Measurements from ENCODE around the gene RUNX2. TPM values are rescaled to one million over a fixed set of nuclear protein-coding genes. Genes with fewer than 3 reads are reported as not detected.

RUNX2 gene
- total and polyA plus RNA-seq, 10 of the 15 experiments (the other 5 are each of a cell fraction or from before 2014, with no cell fraction given) = 0.01 to 0.77 (median 0.15) TPM; not detected in 3

DNA sequence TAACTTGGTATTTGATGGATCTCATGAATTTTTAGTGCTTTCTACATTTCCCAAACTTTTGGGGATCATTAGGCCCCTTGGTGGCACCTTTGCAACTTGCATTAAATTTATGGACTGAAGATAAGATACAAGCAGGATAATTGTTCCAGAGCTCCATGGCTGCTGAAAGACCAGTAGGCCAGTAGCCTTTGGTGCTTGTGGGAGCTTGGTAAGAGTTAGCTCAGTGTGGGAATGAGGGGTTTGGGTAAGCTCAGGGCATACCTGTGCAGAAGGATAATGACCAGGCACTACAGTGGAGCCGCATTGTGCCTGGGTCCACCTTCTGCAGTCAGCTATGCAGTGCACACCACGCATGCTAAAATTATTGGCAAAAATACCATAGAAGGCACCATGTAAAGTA, 290.1 kb downstream of the RUNX2 start:
- BruUV-seq (replicated peaks) = no TSS peak
- TF ChIP-seq, protein P1, sequence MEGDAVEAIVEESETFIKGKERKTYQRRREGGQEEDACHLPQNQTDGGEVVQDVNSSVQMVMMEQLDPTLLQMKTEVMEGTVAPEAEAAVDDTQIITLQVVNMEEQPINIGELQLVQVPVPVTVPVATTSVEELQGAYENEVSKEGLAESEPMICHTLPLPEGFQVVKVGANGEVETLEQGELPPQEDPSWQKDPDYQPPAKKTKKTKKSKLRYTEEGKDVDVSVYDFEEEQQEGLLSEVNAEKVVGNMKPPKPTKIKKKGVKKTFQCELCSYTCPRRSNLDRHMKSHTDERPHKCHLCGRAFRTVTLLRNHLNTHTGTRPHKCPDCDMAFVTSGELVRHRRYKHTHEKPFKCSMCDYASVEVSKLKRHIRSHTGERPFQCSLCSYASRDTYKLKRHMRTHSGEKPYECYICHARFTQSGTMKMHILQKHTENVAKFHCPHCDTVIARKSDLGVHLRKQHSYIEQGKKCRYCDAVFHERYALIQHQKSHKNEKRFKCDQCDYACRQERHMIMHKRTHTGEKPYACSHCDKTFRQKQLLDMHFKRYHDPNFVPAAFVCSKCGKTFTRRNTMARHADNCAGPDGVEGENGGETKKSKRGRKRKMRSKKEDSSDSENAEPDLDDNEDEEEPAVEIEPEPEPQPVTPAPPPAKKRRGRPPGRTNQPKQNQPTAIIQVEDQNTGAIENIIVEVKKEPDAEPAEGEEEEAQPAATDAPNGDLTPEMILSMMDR (IDR thresholded peaks at IDR 0.05 in 2 of 3, conservative IDR thresholded peaks at IDR 0.05 in 1 of 3; ENCODE audit: control insufficient read depth in 2 of 3, extremely low read depth in 1 of 3, insufficient read depth in 1 of 3, low read depth in 3 of 3, low read length in 3 of 3) = no peak
- DNase-seq (ENCODE audit: low read depth, low spot score) (no peak), ATAC-seq (no peak), FAIRE-seq (no peak)
- Histone ChIP-seq H4K20me1 (ENCODE audit: control insufficient read depth, insufficient read depth) (no peaks in the 10 kb centered on the region), H3K9ac (ENCODE audit: control insufficient read depth, insufficient read depth, low read length) (no peak overlapping the region), H3K27ac (ENCODE audit: control insufficient read depth, insufficient read depth) (no peak overlapping the region), H3K36me3 (ENCODE audit: control insufficient read depth in 2 of 2, insufficient read depth in 2 of 2, low read length in 1 of 2) (no peaks in the 10 kb centered on the region), H2AFZ (ENCODE audit: control insufficient read depth, low read depth, low read length) (no peak overlapping the region), H3K27me3 (replicated peaks in 1 of 2; ENCODE audit: control insufficient read depth in 2 of 2, insufficient read depth in 2 of 2, low read length in 1 of 2) (no peaks in the 10 kb centered on the region), H3K4me3 (no peak overlapping the region), H3K79me2 (ENCODE audit: control insufficient read depth, insufficient read depth, low read length) (no peaks in the 10 kb centered on the region), H3K4me2 (ENCODE audit: control insufficient read depth, insufficient read depth) (no peak overlapping the region), H3K9me3 (replicated peaks; ENCODE audit: control insufficient read depth, insufficient read depth, low read length) (no peaks in the 10 kb centered on the region), H3K4me1 (ENCODE audit: control insufficient read depth, insufficient read depth, low read length) (no peaks in the 10 kb centered on the region)
- POLR2A ChIA-PET = interaction anchor here (0.7 kb wide), 1 partner anchor 628 kb away, joined by 6 read pairs; no protein-coding TSS in a partner anchor
- intact Hi-C loops (cut with micrococcal nuclease; ENCODE audit: unreplicated experiment) (no loop called here), in situ Hi-C loops (cut with MboI) (no loop called here)
- CTCF ChIA-PET = interaction anchor here (0.7 to 0.9 kb wide), 2 partner anchors 49 to 61 kb away, joined by 4 read pairs; no protein-coding TSS in a partner anchor
- SMC1A ChIA-PET (ENCODE audit: uncharacterized antibody, unreplicated experiment) = no interaction called here
- 36% methylated on average over 2 of the region's 2 CpGs for WGBS (ENCODE audit: insufficient coverage, insufficient replicate concordance, low lambda C conversion rate, missing lambda C conversion rate)
- RAD21 ChIA-PET (ENCODE audit: unreplicated experiment) = no interaction called here

GRCh38 chr6:45619211-45619760, 291.2 kb downstream of the RUNX2 start:
- H3K9ac ChIP-seq (ENCODE audit: control insufficient read depth, insufficient read depth, low read length) = no peak overlapping the region
- in situ Hi-C loops (cut with MboI) = no loop called here
- ATAC-seq = no peak
- H3K27ac ChIP-seq (ENCODE audit: control insufficient read depth, insufficient read depth) = no peak overlapping the region
- H4K20me1 ChIP-seq (ENCODE audit: control insufficient read depth, insufficient read depth) = no peaks in the 10 kb centered on the region
- CTCF ChIA-PET = no interaction called here
- H3K27me3 ChIP-seq (replicated peaks in 1 of 2; ENCODE audit: control insufficient read depth in 2 of 2, insufficient read depth in 2 of 2, low read length in 1 of 2) = no peaks in the 10 kb centered on the region
- SMC1A ChIA-PET (ENCODE audit: uncharacterized antibody, unreplicated experiment) = no interaction called here
- no peak for FAIRE-seq
- H3K4me2 ChIP-seq (ENCODE audit: control insufficient read depth, insufficient read depth) = no peak overlapping the region
- no peaks in the 10 kb centered on the region for H3K9me3 ChIP-seq (replicated peaks; ENCODE audit: control insufficient read depth, insufficient read depth, low read length)
- POLR2A ChIA-PET = no interaction called here
- H3K36me3 ChIP-seq (ENCODE audit: control insufficient read depth in 2 of 2, insufficient read depth in 2 of 2, low read length in 1 of 2) = no peaks in the 10 kb centered on the region
- H3K4me1 ChIP-seq (ENCODE audit: control insufficient read depth, insufficient read depth, low read length) = no peaks in the 10 kb centered on the region
- BruUV-seq (replicated peaks) = no TSS peak
- H3K79me2 ChIP-seq (ENCODE audit: control insufficient read depth, insufficient read depth, low read length) = no peaks in the 10 kb centered on the region
- WGBS (ENCODE audit: insufficient coverage, insufficient replicate concordance, low lambda C conversion rate, missing lambda C conversion rate) = 55% methylated on average over 11 of the region's 11 CpGs
- DNase-seq (ENCODE audit: low read depth, low spot score) = no peak
- RAD21 ChIA-PET (ENCODE audit: unreplicated experiment) = no interaction called here
- intact Hi-C loops (cut with micrococcal nuclease; ENCODE audit: unreplicated experiment) = no loop called here
- no peak overlapping the region for H2AFZ ChIP-seq (ENCODE audit: control insufficient read depth, low read depth, low read length)
- H3K4me3 ChIP-seq = no peak overlapping the region
- TF ChIP-seq ZBTB40 (IDR thresholded peaks at IDR 0.05; ENCODE audit: borderline replicate concordance) = no peak
- TF ChIP-seq, protein P2, sequence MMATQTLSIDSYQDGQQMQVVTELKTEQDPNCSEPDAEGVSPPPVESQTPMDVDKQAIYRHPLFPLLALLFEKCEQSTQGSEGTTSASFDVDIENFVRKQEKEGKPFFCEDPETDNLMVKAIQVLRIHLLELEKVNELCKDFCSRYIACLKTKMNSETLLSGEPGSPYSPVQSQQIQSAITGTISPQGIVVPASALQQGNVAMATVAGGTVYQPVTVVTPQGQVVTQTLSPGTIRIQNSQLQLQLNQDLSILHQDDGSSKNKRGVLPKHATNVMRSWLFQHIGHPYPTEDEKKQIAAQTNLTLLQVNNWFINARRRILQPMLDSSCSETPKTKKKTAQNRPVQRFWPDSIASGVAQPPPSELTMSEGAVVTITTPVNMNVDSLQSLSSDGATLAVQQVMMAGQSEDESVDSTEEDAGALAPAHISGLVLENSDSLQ (IDR thresholded peaks at IDR 0.05) = no peak
- TF ChIP-seq, protein P3, sequence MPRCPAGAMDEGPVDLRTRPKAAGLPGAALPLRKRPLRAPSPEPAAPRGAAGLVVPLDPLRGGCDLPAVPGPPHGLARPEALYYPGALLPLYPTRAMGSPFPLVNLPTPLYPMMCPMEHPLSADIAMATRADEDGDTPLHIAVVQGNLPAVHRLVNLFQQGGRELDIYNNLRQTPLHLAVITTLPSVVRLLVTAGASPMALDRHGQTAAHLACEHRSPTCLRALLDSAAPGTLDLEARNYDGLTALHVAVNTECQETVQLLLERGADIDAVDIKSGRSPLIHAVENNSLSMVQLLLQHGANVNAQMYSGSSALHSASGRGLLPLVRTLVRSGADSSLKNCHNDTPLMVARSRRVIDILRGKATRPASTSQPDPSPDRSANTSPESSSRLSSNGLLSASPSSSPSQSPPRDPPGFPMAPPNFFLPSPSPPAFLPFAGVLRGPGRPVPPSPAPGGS (IDR thresholded peaks at IDR 0.05; ENCODE audit: borderline replicate concordance, insufficient read depth, low read depth, low read length, poor library complexity, severe bottlenecking) = no peak
- TF ChIP-seq FOXM1 (IDR thresholded peaks at IDR 0.05; ENCODE audit: low read depth, low read length) = no peak
- no peak for TF ChIP-seq ATF3 (IDR thresholded peaks at IDR 0.05; ENCODE audit: borderline replicate concordance, extremely low read depth, low read depth, low read length)
